Cortex of kidney (tissue), 1 donor: ENCODE results near the gene MUC20.
"Not testable (repeated sequence)": the region's sequence is repeated elsewhere in the genome, so short reads cannot be mapped to it uniquely, and the experiment has no call there.

Source experiments
- DNase-seq: peaks from one replicate; lab custom pipeline; 2025; lab: John Stamatoyannopoulos, UW

Gene MUC20

DNA sequence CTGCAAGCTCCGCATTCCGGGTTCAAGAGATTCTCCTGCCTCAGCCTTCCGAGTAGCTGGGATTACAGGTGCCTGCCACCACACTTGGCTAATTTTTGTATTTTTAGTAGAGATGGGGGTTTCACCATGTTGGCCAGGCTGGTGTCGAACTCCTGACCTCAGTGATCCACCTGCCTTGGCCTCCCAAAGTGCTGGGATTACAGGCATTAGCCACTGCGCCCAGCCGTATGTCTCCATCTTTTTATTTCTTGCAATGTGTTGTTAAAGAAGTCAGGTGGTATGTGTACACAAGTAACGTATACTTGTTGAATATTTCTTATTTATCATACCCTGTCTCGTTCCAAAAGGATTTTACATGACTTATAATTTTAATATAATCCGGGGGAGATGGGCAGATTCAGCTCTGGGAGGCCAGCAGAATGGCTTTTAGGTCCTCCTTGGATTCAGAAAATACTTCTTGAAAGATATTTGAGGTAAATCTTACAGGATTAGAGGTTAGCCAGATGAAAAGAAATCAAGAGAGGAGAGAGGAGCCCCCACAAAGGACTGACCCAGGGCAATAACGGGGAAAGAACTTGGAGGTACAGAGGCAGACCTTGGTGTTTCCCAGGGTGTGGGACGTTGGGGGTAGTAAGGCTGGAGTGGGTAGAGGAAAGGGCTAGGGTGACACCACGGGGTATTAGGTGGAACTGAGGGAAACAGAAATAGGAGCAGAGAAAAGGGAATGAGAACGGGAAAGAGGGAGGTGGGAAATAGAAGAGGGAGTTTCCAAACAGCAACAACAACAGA is 27.2 kb upstream of the MUC20 start:
- no peak for DNase-seq

DNA sequence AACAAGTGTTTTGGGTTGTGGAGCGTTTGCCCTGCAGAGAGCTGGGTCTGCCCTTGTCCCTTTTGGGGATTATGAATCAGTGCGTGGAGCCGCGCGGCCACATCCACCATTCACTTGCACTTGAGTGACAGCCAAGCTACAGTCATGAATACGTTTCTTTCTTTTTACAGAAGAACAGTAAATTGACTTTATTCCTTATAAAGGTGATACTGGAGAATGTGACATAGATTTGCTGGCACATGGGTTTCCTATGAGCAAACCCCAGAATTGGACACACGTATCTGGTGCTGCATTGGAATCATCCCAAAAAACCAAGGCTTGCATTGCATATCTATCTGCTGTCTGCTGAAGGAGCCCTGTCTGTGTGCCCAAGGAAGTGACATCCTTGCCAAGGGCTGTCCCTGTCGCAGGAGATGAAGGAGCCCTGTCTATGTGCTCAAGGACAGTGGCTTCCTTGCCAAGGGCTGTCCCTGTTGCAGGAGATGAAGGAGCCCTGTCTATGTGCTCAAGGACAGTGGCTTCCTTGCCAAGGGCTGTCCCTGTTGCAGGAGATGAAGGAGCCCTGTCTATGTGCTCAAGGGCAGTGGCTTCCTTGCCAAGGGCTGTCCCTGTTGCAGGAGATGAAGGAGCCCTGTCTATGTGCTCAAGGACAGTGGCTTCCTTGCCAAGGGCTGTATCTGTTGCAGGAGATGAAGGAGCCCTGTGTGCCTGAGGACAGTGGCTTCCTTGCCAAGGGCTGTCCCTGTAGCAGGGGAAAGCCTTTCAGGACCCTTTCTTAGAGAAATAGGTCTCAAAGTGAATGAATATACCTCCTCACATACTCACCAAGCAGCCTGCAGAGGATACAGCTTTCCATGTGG is 26.3 kb upstream of the MUC20 start:
- not testable (repeated sequence) for DNase-seq

DNA sequence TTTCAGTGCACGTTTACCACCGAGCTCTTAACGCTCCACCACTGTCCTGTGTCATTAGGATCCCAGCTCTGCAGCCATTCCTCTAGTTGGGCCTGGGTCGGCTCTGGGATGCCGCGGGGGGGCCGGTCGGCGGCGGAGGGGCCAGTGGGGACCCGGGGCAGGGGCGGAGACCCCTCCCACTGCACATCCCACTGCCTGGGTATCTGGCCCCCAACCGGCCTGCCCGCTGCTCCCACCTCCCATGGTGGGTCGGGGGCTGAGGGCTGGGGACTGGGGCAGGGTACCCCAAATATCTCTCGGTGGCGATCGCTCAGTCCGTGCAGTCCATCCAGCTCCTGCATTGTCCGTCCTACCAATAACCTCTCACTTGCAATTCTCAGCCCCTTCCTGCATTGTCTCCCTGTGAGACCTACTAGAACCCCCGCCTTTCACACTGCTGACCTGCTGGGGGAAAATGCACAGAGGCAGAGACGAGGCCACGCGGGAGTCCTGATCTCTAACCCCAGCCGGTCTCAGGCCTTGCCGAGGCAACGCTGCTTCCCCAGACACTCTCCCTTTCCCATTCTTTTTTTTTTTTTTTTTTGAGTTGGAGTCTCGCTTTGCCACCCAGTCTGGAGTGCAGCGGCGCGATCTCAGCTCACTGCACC is 24.0 kb upstream of the MUC20 start:
- DNase-seq: no peak

DNA sequence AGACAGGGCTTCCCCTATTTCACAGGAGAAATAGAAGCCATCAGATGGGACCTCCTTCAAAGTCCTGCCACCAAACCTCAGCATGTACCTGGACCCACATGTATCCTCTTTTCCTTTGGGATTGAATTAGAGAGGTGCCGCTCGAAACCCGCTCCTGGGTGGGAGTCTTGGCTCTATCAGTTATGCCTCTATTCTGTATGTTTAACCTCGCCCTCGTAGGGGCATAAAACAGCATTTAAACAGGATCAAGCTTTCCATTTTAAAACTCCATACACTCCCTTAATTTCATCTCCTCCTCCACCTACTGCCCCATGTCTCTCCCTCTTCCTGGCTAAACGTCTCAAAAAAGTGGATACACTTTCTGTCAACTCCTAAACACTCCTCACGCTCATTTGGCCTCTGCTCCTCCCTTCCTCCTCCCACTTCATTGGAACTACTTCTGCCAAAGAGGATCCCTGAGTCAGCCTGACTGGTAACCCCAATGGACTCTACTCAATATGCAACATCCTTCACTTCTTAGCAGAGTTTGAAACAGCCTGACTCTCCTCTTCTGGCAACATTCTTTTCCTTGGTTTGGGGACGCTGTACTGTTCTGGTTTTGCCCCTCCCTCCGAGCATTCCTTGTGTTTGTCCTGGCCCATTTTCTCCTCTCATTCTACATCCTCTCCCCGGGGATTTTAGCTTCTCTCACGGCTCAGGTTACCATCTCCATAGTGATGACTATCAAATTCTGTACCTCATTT is 23.0 kb upstream of the MUC20 start:
- no peak for DNase-seq

DNA sequence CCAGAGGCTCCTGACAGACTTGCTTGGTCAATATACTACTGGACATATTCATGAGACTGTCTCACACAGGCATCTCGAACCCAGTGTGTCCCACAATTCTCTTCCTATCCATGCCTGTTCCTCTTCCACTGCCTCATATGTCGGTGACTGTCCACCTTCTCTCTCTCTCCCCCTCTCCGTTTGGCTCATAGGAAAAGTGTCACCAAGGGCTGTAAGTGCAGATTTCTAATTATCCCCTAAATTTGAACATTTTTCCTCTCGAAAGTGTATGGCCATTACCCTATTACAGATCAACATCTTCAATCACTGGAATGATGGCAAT is 22.5 kb upstream of the MUC20 start:
- DNase-seq: no peak

DNA sequence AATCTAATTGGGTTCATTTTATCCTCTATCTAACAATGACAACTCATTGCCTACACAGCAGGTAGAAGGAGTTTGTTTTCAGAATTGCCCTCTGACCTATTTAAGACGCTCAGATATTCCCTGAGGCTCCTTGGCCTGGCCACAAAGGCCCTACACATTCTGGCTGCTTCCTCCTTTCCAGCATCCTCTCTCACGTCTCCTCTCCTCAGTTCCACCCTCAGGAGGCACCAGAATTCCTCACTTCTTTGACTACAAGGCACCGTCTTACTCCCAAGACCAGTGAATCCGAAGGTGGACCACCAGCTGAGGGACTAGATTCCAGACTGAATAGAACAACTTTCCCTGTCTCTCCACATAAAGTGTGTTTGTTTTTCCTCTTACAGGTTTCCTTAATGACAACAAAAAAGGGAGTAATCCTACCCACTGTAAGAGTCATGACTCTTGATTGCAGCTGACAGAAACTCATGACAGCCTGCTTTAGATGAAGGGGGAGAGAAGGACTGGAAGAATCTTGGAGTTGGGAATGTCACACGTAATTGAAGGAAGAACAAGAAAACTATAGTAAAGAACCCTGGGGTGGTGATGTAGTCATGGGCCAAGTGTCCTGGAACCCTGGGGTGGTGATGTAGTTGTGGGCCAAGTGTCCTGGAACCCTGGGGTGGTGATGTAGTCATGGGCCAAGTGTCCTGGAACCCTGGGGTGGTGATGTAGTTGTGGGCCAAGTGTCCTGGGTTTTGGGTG is 22.0 kb upstream of the MUC20 start:
- no peak for DNase-seq

DNA sequence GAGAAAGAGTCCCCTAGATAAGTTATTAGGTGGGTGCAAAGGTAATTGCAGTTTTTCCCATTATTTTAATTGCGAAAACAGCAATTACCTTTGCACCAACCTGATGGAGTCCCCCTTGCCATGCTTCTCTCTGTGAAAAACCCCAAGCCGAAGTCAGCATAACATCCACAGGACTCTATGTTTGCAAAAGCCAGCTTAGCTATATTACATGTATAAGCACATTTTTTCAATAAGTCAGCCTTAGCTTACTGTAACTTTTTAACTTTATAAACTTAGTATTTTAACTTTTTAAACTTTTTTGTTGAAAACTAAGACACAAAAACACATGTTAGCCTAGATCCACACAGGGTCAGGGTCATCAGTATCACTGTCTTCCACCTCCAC is 21.4 kb upstream of the MUC20 start:
- DNase-seq: no peak

DNA sequence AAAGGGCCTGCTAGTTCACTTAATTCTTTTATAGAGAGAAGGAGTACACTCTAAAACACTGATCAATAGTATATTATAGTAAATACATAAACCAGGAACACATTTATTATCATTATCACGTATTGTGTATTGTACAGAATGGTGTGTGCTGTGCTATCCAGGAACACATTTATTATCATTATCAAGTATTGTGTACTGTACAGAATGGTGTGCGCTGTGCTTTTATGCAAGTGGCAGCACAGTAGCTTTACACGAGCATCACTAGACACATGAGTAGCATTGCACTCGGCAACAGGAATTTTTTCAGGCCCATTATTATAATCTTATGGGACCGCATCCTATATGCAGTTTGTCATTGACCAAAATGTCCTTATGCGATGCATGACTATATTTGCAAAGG is 20.9 kb upstream of the MUC20 start:
- no peak for DNase-seq

DNA sequence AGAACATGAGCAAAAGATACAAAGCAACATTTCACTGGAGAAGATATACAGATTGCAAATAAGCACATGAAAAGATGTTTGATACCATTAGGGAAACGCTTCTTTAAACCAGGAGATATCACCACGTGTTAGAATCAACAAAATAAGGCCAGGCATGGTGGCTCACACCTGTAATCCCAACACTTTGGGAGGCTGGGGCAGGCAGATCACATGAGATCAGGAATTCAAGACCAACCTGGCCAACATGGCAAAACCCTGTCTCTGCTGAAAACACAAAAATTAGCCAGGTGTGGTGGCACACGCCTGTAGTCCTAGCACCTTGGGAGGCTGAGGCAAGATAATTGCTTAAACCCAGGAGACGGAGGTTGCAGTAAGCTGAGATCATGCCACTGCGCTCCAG is 20.5 kb upstream of the MUC20 start:
- DNase-seq: no peak

DNA sequence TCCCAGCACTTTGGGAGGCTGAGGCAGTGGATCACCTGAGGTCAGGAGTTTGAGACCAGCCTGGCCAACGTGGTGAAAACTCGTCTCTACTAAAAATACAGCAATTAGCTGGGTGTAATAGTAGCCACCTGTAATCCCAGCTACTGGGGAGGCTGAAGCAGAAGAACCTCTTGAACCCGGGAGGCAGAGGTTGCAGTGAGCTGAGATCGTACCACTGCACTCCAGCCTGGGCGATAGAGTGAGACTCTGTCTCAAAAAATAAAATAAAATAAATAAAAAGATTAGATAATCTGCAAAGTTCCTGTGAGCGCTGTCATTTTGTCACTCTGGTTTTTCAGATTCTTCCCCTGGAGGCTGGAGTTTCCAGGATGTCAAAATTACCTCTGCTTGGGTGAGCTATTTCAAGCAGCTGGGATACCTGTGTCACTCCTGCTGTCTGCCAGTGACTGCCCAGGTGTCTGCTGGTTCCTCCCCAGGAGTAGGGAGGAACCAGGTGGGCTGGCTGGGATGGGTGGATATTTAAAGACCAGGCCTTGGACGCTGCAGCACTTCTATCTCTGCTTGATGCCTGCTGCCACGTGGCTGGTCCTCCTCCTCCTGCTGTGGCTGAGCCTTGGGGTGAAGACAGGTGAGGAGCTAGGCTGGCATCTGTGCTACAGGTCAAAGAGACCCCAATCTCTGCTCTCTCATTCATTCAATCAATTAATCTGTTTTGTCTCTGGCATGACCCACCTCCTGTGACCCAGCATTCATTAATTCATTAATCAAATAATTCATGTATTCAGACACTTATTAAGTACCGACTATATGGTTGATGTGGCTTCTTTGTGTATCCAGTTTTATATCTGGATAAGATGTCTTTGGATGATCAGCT is 19.5 kb upstream of the MUC20 start:
- no peak for DNase-seq

DNA sequence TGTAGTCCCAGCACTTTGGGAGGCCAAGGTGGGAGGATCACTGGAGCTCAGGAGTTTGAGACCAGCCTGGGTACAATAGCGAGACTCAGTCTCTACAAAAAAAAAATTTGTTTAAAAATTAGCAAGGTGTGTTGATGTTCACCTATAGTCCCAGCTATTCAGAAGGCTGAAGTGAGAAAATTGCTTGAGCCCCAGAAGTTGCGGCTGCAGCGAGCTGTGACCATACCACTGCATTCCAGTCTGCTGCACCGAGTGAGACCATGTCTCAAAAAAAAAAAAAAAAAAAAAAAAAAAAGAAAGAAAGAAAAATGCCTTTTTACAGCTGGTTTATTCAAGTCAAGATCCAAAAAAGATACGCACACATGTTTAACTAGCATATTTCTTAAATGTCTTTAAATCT is 17.0 kb upstream of the MUC20 start:
- DNase-seq: no peak

DNA sequence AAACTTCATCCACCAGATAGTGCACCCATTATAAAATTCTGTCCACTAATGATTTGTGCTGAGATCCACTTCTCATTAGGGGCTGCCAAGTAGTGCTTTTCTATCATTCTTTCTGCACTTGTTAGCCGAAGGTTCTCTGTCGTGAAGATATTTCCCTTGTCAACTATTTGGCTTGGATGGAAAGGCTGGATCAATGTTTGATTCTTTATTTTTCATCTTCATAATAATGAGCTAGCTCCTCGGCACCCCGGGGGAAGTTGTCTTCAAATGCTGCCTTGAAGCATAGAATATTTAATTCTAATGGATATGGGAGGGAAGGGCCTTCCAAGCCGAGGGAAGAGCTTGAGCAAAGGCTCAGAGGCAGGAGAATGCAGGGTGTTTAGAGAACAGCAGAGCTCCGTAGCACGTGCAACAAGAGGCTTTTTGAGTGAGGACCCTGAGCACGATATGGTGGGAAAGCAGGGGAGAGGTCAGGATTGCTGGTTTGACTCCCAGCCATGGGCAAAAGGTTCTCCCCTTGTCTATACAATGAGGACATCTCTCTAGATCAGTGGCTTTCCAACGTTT is 16.3 kb upstream of the MUC20 start:
- no peak for DNase-seq

DNA sequence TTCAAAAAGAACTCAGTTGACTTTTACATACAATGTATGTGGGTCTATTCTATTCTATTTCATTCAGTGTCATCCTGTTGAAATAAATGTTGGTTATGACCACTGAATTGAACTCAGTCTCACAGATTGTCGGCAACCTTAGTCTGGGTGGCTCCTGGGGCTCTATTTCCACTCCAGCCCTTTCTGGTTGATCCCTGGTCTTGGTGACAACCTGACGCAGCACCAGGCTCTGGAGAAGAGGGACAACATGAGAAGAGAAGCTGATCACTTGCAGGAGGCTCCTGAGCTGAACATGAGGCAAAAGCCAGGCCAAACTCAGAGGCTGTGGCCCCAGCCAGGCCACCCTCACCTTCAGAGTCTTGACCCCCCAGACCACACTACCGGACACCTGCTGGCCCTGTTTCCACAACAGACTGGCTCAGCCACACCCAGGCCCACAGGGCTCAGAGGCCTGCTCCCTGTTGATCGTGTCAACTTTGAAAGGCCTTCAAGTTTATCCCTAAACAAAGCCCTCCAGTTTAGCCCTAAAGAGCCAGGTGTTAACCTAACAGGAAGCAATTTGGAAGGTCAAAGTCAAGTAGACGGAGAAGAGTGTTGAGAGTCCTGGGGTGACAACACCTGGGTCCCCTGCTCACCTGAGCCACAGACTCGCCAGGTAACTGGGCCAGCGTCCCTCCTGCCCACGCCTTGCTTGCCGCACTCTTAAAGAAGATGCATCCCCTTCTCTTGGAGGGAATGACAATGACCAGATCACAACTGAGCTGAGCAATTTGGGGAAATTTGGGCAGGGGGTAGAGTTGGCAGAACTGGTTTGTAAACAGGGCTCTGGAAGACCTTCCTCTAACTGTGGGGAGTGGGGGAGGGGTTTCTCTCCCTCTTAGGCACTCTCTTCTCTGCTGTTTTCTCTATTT is 15.4 kb upstream of the MUC20 start:
- DNase-seq: no peak

DNA sequence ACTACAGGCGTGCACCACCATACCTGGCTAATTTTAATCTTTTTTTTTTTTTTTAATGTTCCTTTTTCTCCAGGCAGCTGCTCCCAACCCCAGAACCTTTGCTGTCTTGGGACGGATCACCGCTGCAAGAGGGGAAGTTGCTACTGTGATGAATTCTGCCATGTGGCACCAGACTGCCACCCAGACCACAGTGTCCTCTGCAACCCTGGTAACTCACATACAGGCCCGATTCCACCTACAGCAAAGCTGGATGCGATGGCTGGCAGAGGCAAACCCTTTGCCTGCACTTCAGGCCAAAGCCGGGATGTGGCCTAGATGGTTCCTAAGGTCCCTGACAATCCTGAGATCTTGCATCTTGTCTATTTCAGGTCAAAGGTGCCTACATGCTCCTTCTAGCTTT is 12.7 kb upstream of the MUC20 start:
- DNase-seq: no peak

DNA sequence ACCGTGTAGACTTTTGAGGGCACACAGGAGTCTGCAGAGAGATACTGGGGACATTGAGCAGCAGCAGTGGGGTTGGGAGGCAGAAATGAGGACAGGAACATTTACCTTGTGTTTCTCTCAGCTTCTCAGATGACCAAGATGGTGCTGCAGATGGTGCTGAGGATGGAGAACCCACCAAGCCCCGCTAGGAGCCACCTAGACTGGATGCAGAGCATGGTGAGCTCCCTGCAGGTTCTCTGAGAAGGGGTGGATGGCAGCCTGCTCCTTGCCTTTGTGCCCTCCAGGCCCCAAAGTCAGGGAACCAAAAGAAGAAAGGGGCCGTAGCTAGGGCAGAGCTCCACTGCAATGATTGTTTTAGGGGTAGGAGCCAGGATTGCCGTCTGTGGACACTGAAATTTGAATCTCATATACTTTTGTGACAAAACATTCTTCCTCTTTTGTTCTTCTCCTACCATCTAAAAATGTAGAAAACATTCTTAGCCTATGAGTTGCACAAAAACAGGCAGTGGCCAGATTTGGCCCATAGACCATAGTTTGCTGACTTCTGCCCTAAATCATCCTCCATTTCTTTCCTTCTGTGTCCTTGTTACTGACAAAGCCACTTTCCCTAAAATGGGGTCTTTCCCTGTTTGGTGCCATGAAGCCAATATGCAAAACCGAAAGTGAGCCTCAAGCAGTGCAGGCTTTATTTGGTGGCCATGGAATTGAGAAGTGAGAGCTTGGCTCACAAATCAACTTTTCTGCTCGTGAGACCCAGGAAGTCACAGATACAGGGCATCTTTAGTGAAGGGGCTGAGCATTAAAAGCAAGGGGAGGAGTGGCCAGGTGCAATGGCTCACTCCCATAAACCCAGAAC is 11.9 kb upstream of the MUC20 start:
- no peak for DNase-seq

DNA sequence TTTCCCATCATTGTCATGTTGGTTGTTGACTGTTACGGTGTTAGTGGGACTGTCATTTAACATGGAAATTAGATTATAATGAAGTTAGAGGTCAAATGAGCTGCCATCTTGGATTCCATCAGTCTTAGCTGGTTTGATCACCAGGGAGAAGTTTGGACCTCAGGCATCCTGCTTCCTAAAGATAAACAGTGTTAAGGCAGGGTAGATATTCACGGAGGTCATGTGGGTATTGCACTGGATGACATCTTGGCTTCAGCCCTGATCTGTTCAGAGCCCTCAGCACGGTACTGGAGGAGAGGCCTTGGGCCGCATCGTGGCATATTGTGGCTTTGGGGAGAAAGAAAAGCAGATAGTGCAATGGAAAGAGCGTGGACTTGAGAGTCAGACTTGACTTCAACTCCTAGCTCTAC is 11.1 kb upstream of the MUC20 start:
- no peak for DNase-seq

DNA sequence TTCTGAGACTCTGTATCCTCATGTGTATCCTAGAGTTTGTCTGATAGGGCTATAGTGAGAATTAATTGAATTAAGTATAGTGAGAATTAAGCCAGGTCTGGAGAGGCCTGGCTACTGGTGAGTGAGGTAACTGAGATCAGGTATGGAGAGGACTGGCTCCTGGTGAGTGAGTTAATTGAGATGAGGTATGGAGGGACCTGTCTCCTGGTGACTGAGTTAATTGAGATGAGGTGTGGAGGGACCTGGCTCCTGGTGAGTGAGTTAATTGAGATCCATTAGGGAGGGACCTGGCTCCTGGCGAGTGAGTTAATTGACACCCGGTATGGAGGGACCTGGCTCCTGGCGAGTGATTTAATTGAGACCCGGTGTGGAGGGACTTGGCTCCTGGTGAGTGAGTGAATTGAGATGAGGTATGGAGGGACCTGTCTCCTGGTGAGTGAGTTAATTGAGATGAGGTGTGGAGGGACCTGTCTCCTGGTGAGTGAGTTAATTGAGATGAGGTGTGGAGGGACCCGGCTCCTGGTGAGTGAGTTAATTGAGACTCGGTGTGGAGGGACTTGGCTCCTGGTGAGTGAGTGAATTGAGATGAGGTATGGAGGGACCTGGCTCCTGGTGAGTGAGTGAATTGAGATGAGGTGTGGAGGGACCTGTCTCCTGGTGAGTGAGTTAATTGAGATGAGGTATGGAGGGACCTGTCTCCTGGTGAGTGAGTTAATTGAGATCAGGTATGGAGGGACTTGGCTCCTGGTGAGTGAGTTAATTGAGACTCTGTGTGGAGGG is 10.5 kb upstream of the MUC20 start:
- not testable (repeated sequence) for DNase-seq
